HG03108 (cell line): ENCODE results near the gene PLA2G4E.

ENCODE experiments used
- ATAC-seq: cut with Tn5 transposase; IDR thresholded peaks from one replicate; pipeline ENCODE4 v1.9.1; 2021; ENCODE audit warnings: moderate library complexity; ENCODE audit not compliant: unreplicated experiment

PLA2G4E gene, protein sequence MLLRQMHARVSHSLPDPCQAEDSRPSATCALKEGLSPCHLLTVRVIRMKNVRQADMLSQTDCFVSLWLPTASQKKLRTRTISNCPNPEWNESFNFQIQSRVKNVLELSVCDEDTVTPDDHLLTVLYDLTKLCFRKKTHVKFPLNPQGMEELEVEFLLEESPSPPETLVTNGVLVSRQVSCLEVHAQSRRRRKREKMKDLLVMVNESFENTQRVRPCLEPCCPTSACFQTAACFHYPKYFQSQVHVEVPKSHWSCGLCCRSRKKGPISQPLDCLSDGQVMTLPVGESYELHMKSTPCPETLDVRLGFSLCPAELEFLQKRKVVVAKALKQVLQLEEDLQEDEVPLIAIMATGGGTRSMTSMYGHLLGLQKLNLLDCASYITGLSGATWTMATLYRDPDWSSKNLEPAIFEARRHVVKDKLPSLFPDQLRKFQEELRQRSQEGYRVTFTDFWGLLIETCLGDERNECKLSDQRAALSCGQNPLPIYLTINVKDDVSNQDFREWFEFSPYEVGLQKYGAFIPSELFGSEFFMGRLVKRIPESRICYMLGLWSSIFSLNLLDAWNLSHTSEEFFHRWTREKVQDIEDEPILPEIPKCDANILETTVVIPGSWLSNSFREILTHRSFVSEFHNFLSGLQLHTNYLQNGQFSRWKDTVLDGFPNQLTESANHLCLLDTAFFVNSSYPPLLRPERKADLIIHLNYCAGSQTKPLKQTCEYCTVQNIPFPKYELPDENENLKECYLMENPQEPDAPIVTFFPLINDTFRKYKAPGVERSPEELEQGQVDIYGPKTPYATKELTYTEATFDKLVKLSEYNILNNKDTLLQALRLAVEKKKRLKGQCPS

DNA sequence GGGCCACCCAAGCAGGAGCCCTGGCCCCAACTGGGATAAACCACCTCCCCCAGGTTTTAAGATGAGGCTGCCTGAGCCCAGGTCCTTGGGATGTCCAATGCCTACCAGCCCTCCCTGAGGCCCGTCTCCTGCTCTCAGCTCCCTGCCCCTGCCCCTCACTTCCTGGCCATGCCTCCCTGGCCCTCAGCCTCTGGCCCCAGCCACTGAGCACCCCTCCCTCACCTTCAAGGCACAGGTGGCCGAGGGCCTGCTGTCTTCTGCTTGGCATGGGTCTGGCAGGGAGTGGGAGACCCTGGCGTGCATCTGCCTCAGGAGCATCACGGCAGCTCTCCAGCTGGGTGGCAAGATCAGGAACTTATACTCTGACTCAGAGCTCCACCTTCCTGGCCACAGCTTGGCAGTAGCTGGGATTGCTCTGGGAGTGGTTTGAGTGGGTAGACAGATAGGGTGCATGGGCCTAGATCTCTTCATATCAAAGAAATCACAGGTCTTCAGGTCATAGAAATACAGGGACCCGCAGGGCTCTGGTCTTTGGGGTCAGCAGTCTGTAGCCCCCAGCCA lies at the start of gene PLA2G4E:
PLA2G4E (minus strand) TSS at position 330 of the 561 bp plus-strand sequence; CDS start at position 318, 12 bp downstream.
- no peak for ATAC-seq

- ATAC-seq = no peak
Observed at GRCh38 chr15:42070279-42070975, 49.6 kb upstream of the PLA2G4E start.

GRCh38 chr15:42069496-42070278 lies 48.8 kb upstream of the PLA2G4E start:
- ATAC-seq = no peak

- ATAC-seq = no peak
Observed at GRCh38 chr15:42069025-42069424, 48.2 kb upstream of the PLA2G4E start.

DNA sequence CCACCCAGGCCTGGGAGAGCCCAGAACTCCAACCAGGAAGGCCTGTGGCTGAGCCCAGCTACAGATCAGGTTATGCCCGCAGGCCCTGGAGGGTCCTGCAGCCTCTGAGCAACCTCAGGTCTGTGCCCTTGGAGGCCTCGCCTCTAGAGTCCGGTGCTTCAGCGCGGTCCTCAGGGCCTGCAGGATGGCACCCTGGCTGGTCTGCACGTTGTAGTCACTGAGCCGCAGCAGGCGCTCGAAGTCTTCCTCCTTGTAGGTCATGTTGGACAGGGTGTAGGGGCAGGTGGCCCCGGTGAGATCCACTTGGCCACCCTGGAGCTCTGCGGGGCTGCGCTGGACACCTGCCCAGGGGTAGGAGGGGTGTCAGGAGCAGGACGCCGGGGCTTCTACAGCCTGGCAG lies 47.8 kb upstream of the PLA2G4E start:
- ATAC-seq = no peak

DNA sequence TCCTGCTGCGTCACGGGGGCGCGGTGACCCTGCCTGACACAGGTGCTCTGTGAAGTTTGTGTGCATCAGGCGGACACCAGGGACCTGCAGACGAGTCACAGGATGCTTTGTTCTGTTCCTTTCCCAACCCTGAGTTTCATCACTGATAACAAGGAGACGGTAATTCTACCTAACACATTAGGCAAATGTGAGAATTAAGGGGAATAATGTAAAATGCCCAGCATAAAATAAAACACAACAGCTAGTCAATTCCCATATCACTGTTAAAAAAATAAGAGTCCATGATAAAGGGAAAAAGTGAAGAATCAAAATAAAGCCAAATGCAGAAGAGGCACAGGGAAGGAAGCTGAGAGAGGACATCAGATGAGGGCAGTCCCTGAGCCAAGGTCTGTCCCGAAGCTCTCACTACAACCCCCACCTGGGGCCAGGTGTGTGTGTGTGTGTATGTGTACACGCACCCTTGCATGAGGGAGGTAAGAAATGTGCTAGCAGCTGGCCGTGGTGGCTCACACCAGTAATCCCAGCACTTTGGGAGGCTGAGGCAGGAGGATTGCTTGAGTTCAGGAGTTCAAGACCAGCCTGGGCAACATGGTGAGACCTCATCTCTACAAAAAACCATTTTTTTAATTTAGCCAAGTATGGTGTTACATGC lies 46.0 kb upstream of the PLA2G4E start:
- ATAC-seq = no peak

DNA sequence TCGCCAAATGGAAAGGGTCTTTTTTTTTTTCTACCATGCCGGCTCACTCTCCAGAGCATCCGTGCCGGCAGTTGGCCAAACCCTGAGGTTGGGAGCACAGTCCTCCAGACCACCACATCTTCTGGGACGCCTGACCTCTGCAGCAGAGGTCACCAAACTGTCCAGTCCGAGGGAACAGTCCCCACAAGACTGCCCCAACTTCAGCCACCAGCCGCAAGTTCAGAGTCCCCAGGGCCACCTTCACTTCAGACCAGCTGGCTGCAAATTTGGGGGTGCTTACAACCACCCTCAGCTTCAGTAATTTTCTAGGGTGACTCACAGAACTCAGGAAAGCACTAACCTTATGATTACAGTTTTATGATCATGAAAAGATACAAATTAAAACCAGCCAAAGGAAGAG lies 44.6 kb upstream of the PLA2G4E start:
- ATAC-seq = no peak

GRCh38 chr15:42065033-42065432 lies 44.2 kb upstream of the PLA2G4E start:
- no peak for ATAC-seq

GRCh38 chr15:42064271-42064670 lies 43.4 kb upstream of the PLA2G4E start:
- no peak for ATAC-seq

DNA sequence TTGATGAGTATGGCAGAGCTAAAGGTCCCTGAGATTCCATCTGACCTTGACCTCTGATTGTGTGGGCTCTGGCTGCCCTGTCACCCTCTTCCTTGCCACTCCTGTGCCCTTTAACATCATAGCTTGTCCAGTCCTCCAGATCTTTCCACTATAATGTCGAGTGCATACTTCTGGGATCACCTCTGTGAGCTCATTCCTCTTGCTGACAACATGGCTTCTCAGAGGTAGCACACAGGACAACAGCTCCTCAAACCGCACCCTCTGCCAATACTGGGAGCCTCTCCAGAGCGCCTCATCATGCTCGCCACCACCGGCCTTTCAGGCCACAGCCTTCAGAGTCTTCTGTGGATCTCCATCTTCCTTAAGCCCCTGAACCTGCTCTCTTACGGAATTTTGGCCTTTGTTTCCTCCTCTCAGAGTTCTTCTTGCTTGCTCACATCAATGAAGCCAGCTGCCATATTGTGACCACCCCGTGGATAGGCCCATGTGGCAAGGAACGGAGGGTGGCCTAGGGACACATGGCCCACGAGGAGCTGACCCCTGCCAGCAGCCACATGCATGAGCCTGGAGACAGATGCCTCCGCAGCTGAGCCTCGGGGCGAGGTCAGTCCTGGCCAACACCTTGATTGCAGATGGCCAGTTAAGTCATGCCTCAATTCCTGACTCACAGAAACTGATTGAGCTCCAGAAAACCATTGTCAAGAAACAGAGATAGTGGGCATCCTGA lies 42.4 kb upstream of the PLA2G4E start:
- no peak for ATAC-seq

DNA sequence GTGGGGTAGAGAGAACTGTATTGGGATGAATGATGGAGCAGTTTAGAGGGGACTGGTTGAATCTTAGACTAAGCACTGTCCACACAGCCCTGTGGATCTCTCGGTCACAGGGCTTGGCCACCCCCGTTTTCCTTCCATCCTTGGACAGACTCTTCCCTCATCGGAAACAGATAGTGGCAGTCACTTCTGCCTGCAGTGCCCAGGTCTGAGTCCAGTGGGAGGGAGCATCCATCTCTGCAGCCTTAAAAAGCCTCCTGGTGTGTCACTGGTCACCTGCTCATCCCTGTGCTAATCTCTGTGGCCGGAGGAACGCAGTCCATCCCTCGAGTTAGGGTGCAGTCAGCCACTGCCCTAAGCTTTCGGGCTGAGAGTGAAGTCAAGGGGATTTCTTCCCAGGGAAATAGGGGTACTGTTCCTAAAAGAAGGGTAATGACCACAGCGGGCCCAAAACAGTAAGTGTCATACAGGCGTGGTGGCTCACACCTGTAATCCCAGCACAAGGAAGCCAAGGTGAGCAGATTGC lies 41.5 kb upstream of the PLA2G4E start:
- ATAC-seq = no peak

GRCh38 chr15:42060797-42061196 lies 40.0 kb upstream of the PLA2G4E start:
- ATAC-seq = no peak

GRCh38 chr15:42060477-42060763 lies 39.6 kb upstream of the PLA2G4E start:
- ATAC-seq = no peak

GRCh38 chr15:42059661-42060476 lies 39.0 kb upstream of the PLA2G4E start:
- no peak for ATAC-seq

DNA sequence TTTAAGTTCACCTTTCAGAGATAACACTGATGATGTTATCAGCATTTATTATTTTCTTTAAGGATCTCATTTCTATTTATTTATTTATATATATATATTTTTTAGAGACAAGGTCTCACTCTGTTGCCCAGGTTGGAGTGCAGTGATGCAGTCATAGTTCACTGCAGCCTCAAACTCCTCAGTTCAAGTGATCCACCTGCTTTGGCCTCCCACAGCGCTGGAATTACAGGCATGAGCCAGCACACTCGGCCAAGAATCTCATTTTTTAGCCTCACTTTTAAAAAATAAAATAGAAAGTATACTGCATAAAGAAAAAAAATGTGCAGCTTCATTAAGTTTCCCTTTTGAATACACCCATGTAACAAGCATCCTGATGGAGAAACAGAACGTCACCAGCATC lies 37.9 kb upstream of the PLA2G4E start:
- ATAC-seq = no peak

GRCh38 chr15:42057799-42058646 lies 37.2 kb upstream of the PLA2G4E start:
- ATAC-seq = no peak
